Endothelial cell (in vitro differentiated cells): Measurements from ENCODE around the gene GPATCH8. TPM values are rescaled to one million over a fixed set of nuclear protein-coding genes. Genes with fewer than 3 reads are reported as not detected.

Experiments
- DNase-seq: peaks from one replicate; pipeline ENCODE4 v3.0.0; 2021; ENCODE audit warnings: low spot score
- H3K27ac Mint-ChIP-seq: one replicate; pipeline ENCODE4 v1.8.0; 2021; ENCODE audit warnings: mixed read lengths, inconsistent platforms; ENCODE audit not compliant: unreplicated experiment
- H3K27me3 Mint-ChIP-seq: one replicate; pipeline ENCODE4 v1.8.0; 2021; ENCODE audit warnings: mild to moderate bottlenecking, moderate library complexity, mixed read lengths, inconsistent platforms; ENCODE audit not compliant: unreplicated experiment
- H3K36me3 Mint-ChIP-seq: one replicate; pipeline ENCODE4 v1.8.0; 2021; ENCODE audit warnings: mild to moderate bottlenecking, low read depth, mixed read lengths, inconsistent platforms; ENCODE audit not compliant: unreplicated experiment
- H3K4me1 Mint-ChIP-seq: one replicate; pipeline ENCODE4 v1.8.0; 2021; ENCODE audit warnings: mild to moderate bottlenecking, mixed read lengths, inconsistent platforms; ENCODE audit not compliant: unreplicated experiment
- H3K4me3 Mint-ChIP-seq: one replicate; pipeline ENCODE4 v1.8.0; 2021; ENCODE audit warnings: mild to moderate bottlenecking, mixed read lengths, inconsistent platforms; ENCODE audit not compliant: unreplicated experiment
- H3K9me3 Mint-ChIP-seq: one replicate; pipeline ENCODE4 v1.8.0; 2021; ENCODE audit warnings: mixed read lengths, inconsistent platforms; ENCODE audit not compliant: unreplicated experiment
- CTCF ChIP-seq: fragments of 200-600 bp; sonication (generic); IDR thresholded peaks from one replicate; pipeline ENCODE4 v1.5.0; 2021; ENCODE audit warnings: antibody characterized with exemption; ENCODE audit not compliant: unreplicated experiment
- total RNA-seq: library from RNA; stranded (reverse); fragmentation: NEBNext Ultra II Directional; extraction: Animal tissue kit (Norgen Biotek cat#: 25700); gene quantifications from one replicate; pipeline ENCODE4 v1.2.1, GENCODE V29; 2021; ENCODE audit not compliant: unreplicated experiment

The GPATCH8 gene
- total RNA-seq, 1 donor from 2014 or later, result 53.3 TPM

- TF ChIP-seq CTCF, result no peak
- no peak within 1 kb of the TSS for H3K4me3 Mint-ChIP-seq
- no peak for DNase-seq
Observed at GRCh38 chr17:44389281-44389680, 113.9 kb downstream of the GPATCH8 start, which contains the start of gene ITGA2B. Gene ITGA2B, minus strand, starts transcription at chr17:44389649. Its CDS starts 176 bp downstream, at chr17:44389473.

DNA sequence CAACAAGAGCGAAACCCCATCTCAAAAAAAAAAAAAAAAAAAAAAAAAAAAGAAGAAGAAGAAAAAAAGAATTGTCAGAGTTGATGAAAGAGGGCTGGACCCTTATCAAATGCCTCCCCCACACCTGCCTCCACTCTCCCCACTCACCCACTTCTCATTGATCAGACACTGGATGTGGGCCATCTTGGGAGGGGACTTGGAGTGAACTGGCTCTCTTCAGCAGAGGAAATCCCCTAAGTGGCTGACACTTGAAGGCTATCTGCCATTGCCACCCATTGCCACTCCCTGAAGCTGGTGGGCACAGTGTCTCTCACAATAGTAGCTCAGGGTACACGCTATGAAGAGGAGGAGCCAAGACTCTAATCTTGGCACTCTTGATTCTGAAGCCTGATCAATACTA, 115.4 kb downstream of the GPATCH8 start:
- Mint-ChIP-seq H3K36me3 (peaks cover 9% of the 10 kb centered on the region), H3K27ac (no peak overlapping the region), H3K9me3 (no peaks in the 10 kb centered on the region), H3K4me1 (peaks cover 15% of the 10 kb centered on the region), H3K27me3 (peaks cover 9% of the 10 kb centered on the region), H3K4me3 (no peak overlapping the region)
- DNase-seq, result no peak
- no peak for TF ChIP-seq CTCF

More at GRCh38 chr17:44389281-44389680, 113.9 kb downstream of the GPATCH8 start, which contains the start of gene ITGA2B:
- H3K4me1 Mint-ChIP-seq, result peaks cover 19% of the 10 kb centered on the region
- no peaks in the 10 kb centered on the region for H3K9me3 Mint-ChIP-seq
- H3K27ac Mint-ChIP-seq, result no peak within 1 kb of the TSS
- peaks cover 9% of the 10 kb centered on the region for H3K36me3 Mint-ChIP-seq
- peaks cover 9% of the 10 kb centered on the region for H3K27me3 Mint-ChIP-seq

DNA sequence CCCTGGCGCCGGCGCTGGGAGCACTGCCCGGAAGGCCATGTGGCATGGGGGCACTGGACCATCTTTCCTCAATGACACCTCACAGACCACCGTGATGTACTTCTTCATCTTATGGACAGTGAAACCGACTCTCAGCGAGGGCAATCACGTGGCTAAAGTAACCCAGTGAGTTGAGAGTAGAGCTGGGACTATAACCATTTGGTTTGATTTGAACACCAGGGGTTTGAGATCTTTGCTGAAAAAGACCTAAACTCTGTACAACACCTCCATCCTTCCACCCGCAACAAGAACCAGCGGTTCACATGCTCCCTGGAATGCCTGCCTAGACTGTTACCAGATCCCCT, 117.1 kb downstream of the GPATCH8 start:
- Mint-ChIP-seq H3K36me3 (peaks cover 5% of the 10 kb centered on the region), H3K27ac (no peak overlapping the region), H3K4me1 (peaks cover 21% of the 10 kb centered on the region), H3K4me3 (peak overlapping the region; percentile 56), H3K9me3 (no peaks in the 10 kb centered on the region), H3K27me3 (peaks cover 12% of the 10 kb centered on the region)
- TF ChIP-seq CTCF, result no peak
- no peak for DNase-seq

- Mint-ChIP-seq H3K4me1 (peaks cover 21% of the 10 kb centered on the region), H3K36me3 (peaks cover 5% of the 10 kb centered on the region), H3K27me3 (peaks cover 12% of the 10 kb centered on the region), H3K27ac (no peak overlapping the region), H3K9me3 (no peaks in the 10 kb centered on the region), H3K4me3 (peak overlapping the region; percentile 56)
- DNase-seq, result peak; percentile 77
- TF ChIP-seq CTCF, result no peak
Observed at GRCh38 chr17:44385287-44386181, 117.7 kb downstream of the GPATCH8 start.

- Mint-ChIP-seq H3K27me3 (peaks cover 10% of the 10 kb centered on the region), H3K4me1 (peaks cover 21% of the 10 kb centered on the region), H3K4me3 (no peak overlapping the region), H3K36me3 (peaks cover 5% of the 10 kb centered on the region), H3K27ac (no peak overlapping the region), H3K9me3 (no peaks in the 10 kb centered on the region)
- no peak for TF ChIP-seq CTCF
- DNase-seq, result no peak
Observed at GRCh38 chr17:44384823-44385286, 118.4 kb downstream of the GPATCH8 start.
